HK-2 (cell line): ENCODE data around the gene RAD51B.
"Not testable (repeated sequence)": the region's sequence is repeated elsewhere in the genome, so short reads cannot be mapped to it uniquely, and the experiment has no call there.

Experiments
- DNase-seq: peaks from one replicate; pipeline ENCODE4 v3.0.0-alpha.2; 2018; ENCODE audit not compliant: unreplicated experiment

RAD51B gene

DNA sequence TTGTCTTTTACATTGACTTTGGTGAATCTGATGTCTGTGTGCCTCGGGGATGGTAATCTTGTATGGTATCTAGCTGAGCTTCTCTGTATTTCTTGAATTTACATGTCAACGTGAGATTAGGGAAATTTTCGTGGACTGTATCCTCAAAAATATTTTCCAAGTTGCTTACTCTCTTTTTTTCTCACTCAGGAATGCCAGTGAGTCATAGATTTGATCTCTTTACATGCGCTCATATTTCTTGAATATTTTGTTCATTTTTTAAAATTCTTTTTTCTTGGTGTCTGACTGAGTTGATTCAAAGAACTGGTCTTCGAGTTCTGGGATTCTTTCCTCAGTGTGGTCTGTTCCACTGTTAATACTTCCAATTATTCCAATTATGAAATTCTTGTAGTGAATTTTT is 207.7 kb downstream of the RAD51B start:
- DNase-seq: no peak

DNA sequence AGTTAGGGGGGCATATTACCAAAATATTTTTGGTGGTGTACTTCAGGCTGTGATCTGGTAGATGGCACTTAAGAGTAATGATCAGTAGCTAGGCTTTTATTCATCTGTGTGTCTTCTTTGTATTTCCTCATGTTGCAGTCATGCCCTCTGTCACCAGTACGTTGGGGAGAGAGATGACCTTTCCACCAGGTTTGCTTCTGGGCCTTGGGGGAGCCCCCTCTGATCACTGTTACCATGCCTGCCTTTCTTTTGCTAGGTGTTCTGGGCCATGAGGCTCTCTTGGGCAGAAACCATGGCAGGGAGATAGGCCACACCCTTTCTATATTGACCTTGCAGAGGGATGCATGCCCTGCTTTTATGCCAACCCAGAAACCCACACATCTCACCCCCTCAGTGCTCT is 208.5 kb downstream of the RAD51B start:
- DNase-seq: no peak

DNA sequence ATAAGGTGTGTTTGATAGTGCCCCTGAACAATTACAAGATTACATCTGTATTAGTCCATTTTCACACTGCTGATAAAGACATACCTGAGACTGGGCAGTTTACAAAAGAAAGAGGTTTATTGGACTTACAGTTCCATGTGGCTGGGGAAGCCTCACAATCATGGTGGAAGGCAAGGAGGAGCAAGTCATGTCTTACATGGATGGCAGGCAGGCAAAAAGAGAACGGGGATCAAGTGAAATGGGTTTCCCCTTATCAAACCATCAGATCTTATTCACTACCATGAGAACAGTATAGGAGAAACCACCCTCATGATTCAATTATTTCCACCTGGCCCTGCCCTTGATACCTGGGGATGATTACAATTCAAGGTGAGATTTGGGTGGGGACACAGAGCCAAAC is 211.4 kb downstream of the RAD51B start:
- DNase-seq: not testable (repeated sequence)

- DNase-seq: no peak
These were observed 212.6 kb downstream of the RAD51B start for GRCh38 chr14:68032154-68032553.

GRCh38 chr14:68033336-68033932 is 213.9 kb downstream of the RAD51B start:
- no peak for DNase-seq

- no peak for DNase-seq
These were observed 215.3 kb downstream of the RAD51B start for GRCh38 chr14:68034896-68035295.

GRCh38 chr14:68036202-68036601 is 216.6 kb downstream of the RAD51B start:
- no peak for DNase-seq

DNA sequence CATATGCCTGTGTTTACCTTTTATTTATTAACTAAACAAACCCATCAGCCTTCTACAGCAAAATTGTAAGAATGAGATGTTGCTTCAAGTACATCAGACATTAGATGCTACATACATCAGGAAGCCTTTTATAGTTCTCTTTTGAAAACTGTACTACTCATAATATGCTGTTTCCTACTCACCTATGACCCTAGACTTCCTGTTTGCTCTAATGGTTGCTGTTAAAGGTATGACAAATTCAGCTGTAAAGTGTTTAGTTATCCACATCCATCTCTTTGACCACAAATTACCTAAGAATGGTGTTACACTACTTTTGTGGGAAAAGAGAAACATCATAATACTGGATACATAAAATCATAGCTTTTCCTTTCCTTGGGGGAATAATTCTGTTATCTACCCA is 220.0 kb downstream of the RAD51B start:
- DNase-seq: no peak

DNA sequence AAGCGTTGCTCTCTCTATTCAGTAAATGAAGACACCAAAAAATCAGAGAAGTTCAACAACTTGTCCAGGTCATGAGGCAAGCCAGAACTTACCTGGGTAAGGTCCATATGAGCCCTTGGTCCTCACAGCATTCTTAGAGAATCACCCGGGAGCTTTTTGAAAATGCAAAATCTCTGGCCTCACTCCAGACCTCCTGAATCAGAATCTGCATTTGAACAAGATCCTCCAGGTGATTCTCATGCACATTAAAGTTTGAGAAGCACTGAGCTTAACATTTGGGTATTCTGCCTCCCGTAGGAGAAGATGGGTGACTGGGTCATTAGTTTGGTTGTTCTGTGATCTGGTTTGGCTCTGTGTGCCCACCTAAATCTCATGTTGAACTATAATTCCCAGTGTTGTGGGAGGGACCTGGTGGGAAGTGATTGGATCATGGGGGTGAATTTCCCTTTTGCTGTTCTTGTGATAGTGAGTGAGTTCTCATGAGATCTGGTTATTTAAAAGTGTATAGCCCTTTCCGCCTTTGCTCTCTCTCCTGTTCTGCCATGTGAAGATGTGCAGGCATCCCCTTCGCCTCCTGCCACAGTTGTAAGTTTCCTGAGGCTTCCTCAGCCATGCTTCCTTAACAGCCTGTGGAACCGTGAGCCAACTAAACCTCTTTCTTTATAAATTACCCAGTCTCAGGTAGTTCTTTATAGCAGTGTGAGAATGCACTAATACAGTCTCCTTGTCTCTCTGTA is 221.2 kb downstream of the RAD51B start:
- no peak for DNase-seq

- no peak for DNase-seq
These were observed 222.3 kb downstream of the RAD51B start for GRCh38 chr14:68041876-68042354.

DNA sequence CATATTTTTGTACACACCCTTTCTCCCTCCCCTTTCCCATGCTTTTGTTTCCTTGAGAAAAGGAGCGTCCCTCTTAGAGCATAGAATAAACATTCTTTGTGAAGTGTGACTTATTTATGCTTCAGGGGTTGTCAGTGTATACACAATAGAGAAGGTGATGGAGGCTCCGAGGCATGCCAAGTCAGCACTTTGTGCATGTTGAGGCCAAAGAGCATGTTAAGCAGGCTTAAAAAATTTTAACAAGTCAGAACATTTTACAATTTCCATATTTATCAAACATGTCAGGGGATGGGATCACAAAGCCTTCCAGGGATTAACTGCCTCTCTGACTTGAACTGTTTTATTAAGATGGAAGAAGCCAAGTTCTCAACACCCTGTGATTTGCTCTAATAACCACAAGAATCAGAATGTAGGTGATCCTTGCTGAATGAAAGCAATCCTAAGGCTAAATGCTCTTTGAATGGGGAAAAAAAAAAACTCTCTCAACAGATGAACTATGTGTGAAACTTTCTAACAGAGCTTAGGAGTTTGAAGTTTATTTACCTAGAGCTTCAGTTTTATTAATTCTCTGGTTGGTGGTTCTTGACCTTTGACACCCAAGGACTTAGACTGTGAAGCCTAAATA is 223.1 kb downstream of the RAD51B start:
- DNase-seq: no peak

DNA sequence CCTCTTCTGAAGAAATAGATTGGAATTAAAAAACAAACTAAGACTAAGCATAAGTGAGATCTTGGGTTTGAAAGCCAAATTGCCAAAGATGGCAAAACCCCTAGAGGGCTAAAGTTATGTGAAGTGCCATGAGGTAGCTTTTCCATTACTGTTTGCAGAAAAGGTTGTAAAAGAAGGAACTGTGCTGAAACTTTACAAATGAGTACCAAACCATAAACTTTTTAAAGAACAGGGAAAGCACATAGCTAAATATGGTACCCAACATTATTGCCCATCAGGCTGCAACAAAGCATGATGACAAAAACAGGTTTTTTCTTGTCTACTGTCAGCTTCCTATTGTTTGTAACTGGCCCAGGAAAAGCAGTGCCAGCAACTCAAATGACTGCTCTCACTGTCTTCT is 224.2 kb downstream of the RAD51B start:
- DNase-seq: no peak

DNA sequence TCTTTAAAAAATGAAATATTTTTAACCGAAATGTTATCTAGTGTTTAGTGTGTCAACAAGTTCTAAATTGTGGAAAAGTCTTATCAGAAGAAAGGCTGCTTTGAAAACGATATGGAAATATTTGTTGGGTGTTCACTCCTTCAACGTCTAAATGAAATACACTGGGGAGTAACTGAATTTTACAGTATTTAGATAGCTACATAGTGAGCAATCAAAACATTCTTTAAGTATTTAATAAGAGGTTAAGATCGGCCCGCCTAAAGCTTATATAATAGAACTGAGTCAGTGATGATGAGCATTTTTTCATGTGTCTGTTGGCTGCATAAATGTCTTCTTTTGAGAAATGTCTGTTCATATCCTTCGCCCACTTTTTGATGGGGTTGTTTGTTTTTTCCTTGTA is 228.3 kb downstream of the RAD51B start:
- DNase-seq: no peak

- DNase-seq: not testable (repeated sequence)
These were observed 229.2 kb downstream of the RAD51B start for GRCh38 chr14:68048815-68049214.

DNA sequence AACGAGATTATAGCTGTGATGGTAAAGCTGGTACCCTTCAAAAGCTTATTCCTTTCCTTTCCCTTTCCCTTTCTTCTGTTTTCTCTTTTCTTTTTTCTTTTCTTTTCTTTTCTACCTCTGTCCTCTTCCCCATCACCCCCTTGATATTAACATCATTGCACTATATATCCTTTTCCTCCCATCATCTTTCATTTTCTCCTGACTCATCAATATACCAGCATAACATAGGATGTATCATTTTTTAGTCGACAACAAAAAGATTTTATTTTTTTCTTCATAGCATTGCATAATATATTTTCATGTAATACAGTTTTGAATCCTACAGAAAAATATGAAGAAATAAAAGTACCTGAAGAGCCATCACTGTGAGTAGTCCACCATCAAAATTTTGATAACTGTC is 230.6 kb downstream of the RAD51B start:
- no peak for DNase-seq

DNA sequence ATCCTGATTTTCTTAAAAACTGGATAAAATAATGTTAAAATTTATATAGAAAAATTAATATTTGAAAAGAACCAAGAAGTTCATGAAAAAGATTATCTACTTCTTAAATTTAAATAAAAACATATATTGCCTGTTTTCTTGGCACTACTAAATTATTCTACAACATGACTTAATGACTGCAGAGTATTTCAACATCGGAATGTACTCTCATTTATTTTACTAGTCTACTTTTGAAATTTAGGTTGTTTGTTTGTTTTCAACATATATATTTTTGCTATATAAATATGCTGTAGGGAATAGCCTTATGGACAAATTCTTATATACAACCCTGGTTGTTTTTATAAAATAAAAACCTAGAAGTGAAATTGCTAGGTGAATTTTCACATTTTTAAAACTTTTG is 231.6 kb downstream of the RAD51B start:
- no peak for DNase-seq

DNA sequence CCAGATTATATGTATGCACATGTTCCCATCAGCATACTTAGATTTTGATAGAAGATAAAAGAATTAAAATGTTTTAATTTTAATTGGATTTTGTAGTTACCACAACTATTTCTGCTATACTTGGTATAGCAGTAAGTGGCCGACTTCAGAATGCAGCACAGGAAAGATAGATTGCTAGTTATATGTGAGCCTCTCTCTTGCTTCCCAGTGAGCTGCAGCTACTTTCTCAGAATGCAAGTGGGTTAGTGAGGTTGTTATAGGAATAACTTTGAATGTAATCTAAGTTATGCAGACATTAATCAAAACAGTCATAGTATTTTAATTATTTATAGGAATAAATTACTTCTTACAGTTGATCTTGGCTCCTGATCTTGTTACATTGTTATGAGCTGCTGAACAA is 240.6 kb downstream of the RAD51B start:
- no peak for DNase-seq

DNA sequence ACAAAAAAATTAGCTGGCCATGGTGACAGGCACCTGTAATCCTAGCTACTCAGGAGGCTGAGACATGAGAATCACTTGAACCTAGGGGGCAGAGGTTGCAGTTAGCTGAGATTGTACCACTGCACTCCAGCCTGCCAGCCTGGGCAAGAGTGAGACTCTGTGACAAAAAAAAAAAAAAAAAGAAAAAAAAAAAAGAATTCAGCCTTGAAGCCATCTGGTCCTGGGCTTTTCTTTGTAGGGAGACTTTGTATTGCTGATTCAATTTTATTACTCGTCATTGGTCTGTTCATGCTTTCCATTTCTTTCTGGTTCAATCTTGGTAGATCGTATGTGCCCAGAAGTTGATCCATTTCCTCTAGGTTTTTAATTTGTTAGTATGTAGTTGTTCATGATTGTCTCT is 243.1 kb downstream of the RAD51B start:
- no peak for DNase-seq

DNA sequence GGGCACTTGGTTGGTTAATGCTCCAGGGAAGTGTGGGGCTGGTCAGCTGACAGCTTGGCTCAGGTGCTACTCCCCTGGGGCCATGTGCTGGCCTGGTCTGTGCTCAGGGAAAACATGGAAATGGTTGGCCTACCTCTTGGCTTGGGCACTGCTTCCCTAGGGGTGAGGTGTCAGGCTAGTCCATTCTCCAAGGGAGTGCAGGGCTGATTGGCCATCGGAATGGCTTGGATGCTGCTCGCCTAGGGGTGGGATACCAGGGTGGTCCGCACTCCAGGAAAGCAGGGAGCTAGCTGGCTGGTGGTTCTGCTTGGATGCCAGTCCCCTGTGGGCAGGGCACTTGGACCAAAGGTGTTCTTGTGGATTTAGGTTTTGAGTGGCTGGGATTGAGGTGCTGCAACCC is 245.7 kb downstream of the RAD51B start:
- no peak for DNase-seq

DNA sequence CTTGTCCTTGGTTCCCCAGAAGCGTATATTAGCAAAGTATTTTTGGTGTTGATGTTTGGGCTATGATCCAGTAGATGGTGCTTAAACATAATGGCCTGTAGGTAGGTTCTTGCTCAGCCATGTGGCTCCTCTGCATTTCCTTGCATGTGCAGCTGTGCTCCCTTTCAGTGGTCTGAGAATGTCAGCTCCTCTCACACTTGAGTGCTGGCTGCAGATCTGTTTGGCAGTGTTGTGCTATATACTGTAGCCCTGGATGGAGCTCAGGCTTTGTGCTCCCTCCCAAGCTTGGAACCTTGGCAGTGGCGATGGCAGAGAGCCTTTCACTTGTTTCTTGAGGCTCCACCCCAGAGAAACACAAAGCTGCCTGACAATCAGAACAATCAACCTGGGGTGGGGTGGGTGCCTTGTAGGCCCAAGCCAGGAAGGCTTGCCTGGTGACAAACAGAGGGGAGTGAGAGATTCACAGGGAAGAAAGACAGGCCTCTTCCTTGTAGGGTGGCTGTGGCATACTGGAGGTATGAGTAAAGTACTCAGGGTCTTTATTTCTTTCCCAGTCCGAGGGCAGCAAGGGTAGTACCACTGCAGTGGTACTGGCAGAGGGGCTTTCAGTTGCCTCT is 255.3 kb downstream of the RAD51B start:
- no peak for DNase-seq

DNA sequence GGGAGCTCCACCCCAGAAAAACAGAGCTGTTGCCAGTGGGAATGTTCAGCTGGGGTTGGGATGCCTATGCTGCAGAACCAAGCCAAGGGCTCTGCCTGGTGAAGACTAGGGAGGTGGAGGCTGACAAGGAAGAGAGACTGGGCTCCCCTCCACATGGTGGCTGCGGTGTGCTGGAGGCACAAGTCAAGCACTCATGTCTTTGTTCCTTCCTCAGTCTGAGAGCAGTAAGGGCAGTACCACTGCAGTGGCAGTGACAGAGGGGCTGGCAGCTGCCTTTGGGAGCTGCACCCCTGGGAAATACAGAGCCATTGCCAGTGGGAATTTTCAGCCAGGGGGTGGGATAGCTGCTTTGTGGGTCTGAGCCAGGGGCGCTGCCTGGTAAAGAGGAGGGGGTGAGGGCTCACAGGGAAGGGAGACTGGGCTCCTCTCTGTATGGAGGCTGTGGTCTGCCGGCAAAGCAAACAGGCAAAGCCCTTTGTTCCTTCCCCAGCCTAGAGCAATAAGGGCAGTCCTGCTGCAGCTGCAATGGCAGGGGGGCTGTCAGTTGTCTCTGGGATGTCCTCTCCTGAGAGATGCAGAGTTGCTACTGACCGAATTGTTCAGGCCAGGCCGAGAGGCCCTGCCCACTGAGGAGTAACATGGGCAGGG is 255.9 kb downstream of the RAD51B start:
- DNase-seq: no peak

DNA sequence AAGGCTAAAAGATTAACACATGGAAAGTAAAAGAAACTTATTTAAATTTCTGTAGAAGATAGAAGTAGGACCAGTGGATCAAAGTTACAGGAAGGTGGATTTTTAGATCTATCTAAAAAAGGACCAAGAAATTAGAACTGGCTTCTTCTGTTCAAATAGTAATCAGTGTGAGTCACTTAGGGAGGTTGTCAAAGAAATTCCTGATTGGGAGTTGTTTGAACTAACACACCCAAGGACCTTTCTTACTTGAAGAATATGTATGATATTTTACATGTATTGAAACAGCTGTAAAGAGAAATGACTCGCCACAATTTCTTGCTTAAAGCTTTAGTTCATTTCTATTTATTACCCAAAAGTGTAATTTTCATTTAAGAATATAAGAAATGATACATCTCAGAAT is 256.9 kb downstream of the RAD51B start:
- DNase-seq: no peak
